Amniotic stem cell (primary cell): ENCODE data around the gene HLA-DOB.

Source experiments
- DNase-seq: peaks from one replicate; lab custom pipeline; 2025; lab: John Stamatoyannopoulos, UW

Gene HLA-DOB

DNA sequence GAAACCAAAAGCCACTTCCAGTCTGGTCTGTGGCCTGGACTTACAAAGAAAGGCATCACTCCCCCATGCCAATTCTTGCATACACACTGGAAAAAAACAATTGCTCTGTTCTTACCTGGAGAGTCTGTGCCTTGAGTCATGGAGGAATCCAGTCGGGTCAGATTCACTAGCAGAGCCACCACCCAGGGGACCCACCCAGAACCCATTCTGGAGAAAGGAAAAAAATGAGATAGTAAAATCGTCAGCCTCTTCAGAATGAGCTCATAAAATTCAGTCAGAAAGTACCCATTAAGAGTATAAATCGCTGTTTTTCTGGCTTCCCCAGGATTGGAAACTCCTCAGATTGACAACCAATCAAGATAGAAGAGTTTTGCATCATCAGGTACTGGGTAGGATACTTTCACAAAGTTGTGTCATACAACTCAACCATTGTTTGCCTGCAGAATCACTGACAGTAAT lies at the start of gene HLA-DOB:
TSS of gene HLA-DOB (minus strand) at position 257 of the 459 bp plus-strand sequence. CDS start at position 206, 51 bp downstream.
- no peak for DNase-seq

DNA sequence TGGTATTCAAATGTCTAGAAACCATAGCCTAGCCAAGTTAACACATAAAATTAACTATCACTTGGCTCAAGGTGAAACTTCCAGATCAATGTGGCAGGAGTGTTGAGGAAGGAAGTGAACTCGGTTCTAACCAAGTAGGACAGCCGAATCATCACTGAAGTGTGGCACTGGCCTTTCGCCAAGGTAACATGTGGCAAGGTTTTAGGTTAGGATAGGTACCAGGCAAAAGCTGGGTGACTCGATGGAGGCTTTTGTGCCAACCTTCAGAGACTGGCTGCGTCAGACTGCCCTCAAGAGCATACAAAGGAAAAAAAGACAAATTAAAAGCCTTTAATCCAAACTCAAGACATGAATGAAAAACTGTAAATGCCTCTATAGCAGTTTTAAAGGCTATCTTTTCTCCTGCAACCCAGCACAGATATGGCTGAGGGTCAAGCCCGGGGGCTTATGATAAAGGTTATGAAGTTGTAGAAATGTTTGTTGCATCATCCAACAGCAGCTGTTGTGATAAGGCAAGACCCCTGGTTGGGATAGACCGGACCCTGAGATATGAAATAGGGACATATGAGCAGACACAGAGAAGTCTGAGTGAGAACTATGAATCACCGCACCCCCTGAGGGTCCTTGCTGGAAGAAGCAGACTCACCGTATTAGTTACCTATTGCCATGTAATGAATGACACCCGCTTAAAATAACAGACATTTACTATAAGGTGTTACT lies 49.1 kb upstream of the HLA-DOB start:
- DNase-seq, result no peak

DNA sequence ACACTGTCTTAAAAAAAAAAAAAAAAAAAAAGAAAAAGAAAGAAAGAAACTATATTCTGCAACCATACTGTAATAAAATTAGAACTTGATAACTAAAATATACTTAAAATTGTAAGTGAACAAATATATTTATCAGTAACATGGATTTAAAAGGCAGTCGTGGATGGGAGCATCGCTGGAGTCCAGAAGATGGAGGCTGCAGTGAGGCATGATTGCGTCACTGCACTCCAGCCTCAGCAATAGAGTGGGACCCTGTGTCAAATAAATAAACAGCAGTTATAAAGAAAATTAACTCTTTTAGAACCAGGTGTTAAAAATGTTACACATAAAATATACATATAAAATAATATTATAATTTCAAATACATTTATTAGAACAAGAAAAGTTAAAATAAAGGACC lies 45.9 kb upstream of the HLA-DOB start:
- no peak for DNase-seq

DNA sequence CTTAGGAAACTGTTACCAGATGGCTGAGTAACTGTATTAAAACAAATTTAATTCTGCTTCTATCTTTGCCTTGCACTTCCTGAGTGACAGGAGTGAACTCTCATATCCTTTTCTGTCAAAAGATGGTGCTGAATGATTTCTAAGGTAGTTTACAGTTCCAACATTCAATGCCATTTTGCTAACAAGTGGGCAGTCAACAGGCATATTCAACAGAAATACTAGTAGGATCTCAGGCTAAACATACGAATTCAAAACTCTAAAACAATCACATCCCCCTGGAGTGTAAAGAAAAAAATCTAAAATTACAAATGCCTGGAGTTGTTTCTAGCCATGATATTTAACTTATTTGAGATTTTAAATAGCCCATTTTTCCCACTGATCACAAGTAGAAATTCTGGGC lies 43.9 kb upstream of the HLA-DOB start:
- no peak for DNase-seq

DNA sequence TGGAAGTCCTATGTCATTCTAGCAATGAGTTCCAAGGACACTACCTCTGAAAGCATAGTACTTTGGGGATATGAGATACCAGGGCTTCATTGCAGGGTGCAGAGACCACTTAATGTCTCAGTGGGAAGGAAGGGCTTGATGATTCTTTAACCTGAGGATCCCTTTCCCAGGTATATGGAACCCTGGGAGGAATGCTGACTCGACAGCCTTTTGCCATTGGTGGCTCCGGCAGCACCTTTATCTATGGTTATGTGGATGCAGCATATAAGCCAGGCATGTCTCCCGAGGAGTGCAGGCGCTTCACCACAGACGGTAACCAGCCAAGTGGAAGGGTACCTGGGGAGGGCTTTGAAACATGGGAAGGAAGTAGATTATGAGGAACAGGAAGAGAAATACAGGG lies 41.4 kb upstream of the HLA-DOB start:
- DNase-seq, result no peak

DNA sequence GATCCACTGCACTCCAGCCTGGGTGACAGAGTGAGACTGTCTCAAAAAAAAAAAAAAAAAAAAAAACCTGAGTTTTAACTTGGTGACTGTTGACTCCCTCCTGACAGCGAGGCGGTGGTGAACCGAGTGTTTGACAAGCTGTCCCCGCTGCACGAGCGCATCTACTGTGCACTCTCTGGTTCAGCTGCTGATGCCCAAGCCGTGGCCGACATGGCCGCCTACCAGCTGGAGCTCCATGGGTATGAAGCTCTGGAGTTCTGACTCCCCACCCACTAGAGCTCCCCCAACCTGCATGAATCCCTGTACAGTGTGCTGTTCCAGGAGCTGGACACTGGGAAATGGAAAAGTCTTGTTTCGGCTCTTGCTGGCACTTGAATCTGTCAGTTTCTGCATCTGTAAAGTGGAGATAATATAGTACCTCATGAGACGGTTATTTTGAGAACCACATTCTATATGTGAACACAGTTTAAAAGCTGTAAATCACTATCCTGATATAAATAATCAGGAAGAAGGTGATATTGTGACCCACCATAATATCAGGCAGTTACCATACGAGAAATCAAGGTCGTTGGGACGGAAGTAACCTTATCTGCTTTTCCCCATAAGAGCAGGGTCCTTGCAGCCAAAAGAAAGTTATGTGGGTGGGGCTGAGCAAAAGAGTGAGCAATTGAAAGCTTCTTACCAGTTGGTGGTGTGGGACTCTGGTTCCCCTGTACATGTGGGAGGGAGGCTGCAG lies 40.5 kb upstream of the HLA-DOB start:
- no peak for DNase-seq

DNA sequence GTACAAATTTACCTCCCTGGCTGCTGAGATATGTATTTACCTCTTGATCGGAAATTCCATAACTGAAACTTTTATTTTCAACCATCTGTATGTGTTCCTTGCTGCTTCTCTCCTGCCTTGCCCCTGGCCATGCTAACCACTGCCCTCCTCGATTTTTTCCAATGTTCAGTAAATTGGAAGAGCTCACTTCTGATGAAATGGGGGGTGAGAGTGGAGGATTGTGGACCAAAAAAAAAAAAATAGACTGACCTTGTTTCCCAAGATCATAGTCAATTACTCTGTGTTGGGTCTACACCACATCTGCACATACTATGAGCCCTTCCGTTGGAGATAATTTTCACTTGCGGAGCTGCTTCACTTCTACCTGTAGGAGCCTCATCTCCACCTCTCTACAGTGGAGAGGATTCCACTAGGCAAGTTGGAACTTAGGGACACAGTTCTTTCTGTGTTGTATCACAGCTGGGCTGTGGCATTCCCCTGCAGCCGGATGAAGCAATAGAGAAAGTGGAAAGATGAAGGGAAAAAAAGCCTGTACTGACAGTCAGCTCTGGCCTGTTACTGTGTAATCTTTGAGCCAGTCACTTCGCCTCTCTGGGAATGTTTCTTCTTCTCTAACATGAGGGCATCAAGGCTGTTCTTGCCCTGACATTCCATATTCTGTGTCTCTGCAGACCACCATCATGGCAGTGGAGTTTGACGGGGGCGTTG lies 38.8 kb upstream of the HLA-DOB start:
- DNase-seq, result no peak

DNA sequence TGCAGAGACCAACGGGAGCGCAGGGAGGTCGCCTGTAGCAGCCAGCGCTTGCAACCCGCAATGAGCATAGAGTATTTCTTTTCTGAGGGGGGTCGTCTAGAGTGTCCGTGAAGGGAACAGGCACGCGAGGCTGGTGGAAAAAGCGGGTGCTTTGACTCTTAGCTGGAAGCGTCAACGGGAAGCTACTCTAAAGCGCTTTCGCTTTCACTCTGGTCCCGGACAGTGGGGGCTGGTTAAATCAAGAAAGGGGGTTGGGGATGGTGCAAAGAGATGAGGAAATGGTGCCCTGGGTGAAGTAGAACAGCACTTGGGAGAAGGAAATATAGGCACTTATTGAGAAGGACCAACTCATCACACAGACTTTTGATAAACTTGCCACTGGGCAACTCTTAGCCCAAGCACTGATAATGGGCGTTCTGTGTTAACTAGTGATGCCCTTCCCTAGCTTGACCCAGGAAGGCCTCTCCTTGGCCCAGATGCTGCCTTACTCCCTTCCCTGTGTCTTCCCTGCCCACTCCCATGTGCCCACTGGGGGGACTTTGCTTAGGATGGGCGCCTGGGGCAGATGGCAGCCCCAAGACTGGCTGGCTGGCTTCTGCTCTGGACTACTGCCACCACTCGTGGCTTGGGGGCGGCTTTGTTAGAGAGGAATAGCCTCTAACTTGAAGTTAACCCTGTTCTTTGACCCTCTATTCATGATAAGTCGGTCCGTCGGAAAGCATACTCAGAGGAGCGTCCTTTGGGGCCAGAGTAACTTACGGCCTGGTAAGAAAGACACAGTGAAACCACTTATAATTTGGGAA lies 37.8 kb upstream of the HLA-DOB start:
- no peak for DNase-seq

DNA sequence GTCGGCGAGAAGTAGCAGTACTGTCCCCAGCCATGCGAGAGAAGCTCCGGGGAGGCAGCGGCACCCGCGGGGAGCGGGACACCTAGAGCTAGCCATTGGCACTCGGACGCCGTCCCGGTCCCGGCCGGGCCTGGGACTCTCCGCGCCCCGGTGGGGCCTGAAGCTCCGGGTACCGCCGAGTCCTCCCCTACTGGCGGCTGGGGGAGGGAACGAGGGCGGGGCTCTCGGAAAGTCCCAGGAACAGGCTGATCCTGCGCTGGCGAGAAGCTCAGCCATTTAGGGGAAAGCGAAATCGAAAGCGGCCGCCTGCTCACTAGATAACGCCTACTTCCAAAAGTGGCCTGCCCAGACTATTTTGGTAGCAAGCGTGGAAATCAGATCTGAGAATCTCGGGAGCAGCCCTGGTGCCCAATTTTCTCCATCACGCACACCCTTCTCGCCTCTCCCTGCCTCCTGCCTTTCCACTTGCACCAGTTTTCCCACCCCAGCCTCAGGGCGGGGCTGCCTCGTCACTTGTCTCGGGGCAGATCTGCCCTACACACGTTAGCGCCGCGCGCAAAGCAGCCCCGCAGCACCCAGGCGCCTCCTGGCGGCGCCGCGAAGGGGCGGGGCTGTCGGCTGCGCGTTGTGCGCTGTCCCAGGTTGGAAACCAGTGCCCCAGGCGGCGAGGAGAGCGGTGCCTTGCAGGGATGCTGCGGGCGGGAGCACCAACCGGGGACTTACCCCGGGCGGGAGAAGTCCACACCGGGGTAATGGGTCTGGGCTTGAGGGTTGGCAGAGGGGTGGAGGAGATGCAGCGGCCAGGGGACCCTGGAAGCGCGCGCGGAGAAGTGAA lies 37.0 kb upstream of the HLA-DOB start, which contains the start of the genes PSMB9 and TAP1:
TSS of gene PSMB9 (plus strand) at position 652 of the 835 bp plus-strand sequence. CDS start at position 690, 38 bp downstream.
TSS of gene TAP1 (minus strand) at position 164 of the 835 bp plus-strand sequence. CDS start at position 96, 68 bp downstream.
- peak; percentile 80 for DNase-seq

DNA sequence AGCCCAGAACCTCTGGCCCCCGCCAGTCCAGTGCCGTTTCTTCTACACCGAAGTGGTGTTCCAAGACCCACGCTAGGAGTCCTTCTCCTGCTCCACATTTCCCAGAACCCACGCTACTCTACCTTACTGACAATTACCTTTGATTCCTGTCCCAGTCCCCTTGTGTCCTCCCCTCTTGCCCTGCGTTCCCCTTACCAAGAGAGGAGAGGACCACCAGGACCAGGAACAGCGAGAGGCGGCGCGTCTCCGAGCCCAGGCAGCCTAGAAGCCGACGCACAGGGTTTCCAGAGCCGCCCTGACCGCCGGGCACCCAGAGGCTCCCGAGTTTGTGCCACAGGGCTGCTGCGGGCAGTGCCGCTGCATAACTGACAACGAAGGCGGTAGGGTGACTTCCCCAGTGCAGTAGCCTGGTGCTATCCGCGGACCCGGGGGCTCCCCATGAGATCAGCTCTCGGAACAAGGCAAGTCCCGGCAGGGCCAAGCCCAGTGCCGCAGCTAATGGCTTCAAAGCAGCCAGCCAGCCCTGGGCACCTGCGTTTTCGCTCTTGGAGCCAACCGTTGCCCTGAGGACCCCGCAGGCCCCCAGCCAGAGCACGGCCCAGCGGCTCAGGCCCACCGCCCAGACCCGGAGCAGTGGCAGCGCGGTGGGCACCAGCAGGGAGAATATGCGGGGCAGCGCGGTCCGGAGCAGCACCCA lies 36.2 kb upstream of the HLA-DOB start:
- peak; percentile 46 for DNase-seq

DNA sequence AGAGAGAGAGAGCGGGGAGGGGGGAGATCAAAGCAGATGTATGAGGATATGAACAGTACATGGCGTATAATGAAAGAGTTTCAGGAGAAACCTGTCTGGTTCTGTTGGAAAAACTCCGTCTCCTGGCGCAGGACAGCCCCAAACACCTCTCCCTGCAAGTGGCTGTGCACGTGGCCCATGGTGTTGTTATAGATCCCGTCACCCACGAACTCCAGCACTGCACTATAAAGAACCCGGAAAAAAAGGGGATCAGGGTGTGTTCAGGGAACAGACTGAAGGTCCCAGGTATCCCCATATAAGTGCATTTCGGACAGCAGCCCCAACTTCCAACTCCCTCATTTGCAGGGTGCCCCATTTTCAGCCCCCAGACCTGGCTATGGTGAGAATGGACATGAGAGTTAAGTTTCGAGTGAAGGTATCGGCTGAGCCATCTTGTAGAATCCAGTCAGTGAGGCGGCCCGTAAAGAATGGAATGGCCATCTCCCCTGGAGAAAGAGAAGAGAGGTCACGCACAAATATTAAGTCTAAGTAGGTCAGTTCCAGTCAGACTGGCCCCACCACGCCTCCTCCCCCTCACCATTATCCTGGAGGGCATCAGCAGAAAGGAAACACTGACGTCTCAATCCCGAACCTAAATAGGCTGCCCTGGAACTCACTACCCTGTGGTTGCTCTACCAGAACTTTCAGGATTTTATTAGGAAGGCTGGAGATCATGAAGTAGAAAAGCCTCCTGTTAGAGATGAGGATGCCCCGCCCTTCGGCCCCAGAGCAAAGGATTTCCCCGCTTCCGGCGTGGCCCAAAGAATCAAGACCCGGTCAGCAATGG lies 35.4 kb upstream of the HLA-DOB start:
- DNase-seq, result no peak

DNA sequence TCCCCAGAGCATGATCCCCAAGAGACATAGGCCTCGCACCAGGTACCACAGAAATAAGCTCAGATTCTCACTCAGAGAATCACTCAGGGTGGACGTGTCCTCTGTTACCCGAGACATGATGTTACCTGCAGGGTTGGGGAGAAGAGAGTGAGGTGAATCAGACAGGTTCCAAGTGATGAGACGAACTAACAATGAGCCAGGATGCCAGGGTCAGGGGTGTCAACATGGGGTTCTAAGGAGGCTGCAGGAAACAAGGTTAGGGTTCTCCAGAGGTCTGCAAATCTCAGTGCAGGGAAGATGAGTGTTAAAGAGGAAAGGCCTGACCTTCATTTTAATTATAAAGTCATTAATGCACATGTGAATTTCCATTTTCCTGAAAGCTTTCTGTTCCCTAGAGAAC lies 34.2 kb upstream of the HLA-DOB start:
- DNase-seq, result no peak

DNA sequence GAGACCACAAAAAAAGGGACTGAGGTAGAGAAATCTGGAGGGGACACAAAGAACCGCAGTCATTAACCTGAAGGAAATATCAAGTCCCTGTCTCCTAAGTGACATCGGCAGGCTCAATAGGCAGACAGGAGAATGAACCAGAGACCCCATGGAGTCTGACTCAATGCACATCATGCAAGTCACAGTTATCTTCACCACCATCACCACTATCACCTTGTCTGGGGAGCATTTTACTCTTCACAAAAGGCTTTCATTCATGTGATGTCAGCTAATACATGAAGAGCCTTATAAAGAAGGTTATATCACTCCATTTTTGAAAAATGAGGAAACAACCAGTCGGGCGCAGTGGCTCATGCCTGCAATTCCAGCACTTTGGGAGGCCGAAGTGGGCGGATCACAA lies 32.3 kb upstream of the HLA-DOB start:
- DNase-seq, result no peak

DNA sequence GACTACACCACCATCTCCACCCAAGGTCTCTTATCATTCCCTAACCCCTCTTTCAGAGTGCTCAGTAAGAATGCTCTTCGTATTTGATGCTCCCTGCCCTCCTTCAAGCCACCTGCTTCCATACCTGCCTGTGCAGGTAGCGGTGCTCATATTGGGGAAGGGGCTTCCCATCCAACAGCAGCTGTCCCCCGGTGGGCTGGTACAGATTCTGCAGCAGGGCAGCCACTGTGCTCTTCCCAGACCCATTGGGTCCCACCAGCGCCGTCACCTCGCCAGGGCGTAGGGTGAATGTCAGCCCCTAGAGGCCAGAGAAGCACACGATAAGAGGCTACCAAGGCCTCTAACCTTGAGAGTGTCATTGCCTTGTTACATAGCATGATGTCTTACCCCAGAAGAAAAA lies 31.0 kb upstream of the HLA-DOB start:
- no peak for DNase-seq

DNA sequence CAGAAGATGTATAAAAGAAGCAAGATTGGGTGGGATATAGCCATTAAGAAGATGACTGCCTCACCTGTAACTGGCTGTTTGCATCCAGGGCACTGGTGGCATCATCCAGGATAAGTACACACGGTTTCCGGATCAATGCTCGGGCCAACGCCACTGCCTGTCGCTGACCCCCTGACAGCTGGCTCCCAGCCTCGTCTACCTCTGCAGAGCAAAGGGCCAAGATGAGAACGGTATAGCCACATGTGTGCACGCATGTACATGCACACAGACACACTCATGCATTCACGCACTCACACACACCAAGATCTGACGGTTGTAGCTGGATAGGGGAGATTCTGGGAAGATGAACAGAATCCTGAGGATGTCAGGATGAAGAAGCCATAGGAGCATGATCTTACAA lies 30.2 kb upstream of the HLA-DOB start:
- DNase-seq, result no peak

DNA sequence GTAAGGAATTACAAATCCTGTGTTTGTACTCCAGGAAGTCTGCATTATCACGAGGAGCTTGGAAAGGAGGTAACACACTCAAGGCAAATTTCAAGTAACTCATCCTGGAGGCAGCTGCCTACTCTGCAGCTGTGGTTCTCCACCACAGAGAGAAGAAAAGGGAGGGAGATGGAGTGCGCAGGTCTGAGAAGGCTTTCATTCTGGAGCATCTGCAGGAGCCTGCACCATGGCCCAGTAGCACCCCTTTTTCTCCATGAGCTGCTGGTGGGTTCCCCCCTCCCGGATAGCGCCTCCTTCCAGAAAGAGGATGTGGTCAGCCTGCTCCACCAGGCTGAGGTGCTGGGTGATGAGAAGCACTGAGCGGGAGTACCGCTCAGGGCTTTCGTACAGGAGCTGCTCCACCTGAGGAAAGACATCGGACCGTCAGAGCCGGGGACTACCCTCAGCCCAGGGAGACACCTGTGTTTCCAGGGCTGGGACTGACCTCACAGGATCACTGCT lies 28.6 kb upstream of the HLA-DOB start:
- DNase-seq, result no peak

DNA sequence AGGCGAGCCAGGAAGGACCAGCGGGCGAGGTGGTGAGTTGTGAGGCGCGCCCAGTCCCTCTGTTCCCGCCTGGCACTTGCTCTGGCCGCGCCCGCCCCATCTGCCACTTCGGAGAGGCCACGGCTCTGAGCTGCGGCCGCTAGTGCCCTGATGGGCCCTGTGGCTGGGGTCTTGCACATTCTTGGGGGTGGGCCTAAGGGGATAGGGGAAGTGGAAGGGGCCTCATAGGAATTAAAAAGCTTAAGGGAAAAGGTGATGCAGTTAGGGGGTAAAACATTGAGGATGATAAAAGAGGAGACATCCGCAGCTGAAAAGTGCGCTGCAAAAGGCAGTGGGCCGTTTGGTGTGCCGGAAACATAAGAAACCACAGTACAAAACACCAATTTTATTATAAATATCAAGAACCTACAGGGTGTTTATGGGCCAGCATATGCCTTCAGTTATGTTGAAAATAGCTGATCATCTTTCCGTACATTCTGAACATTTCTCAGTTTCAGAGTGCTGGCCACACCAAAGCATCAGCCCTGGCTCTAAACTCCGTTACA lies 28.1 kb upstream of the HLA-DOB start:
- no peak for DNase-seq

DNA sequence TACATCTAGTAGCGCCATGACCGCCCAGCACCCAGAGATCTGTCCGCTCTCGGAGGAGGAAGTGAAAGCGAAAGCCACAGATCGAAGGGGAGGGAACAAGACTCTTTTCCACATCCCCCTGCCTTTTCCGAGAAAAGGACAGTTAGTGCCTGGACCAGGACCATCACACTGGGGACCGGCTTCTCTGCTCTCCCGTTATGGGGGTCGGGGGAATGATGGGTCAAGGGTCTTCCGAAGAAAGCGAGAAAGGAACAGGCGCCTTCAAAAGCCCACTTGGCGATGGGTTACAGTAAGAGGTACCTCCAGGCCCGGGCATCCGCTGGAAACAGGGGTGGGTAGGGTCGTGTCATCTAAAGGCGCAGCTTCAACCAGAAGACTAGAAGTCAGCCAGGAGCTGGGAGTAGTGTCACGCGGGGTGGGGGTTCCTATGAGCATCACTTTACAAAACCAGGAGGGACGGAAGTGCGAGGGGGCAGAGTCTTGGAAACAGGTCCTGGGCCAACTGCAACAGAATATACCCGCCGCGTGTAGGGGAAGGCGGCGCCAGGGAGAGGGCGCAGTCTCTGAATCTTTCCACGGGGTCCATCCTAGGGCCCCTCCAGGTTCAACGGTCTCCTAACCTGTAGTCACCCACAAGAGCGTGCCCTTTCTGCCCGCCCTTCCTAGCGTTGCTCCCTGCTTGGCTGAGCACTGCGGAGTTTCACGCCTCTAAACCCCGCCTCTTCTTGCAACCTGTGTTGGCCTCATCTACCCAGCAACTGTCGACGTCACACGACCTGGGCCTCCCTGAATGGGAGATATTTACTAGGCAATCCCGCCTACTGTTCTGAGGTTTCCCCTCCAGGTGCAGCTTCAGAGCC lies 27.4 kb upstream of the HLA-DOB start, which contains the start of gene PSMB8:
TSS of gene PSMB8 (minus strand) at position 69 of the 860 bp plus-strand sequence. CDS start at position 18, 51 bp downstream.
- peak; percentile 82 for DNase-seq
